ENCODE measurements around the gene EIPR1.

The EIPR1 gene

DNA sequence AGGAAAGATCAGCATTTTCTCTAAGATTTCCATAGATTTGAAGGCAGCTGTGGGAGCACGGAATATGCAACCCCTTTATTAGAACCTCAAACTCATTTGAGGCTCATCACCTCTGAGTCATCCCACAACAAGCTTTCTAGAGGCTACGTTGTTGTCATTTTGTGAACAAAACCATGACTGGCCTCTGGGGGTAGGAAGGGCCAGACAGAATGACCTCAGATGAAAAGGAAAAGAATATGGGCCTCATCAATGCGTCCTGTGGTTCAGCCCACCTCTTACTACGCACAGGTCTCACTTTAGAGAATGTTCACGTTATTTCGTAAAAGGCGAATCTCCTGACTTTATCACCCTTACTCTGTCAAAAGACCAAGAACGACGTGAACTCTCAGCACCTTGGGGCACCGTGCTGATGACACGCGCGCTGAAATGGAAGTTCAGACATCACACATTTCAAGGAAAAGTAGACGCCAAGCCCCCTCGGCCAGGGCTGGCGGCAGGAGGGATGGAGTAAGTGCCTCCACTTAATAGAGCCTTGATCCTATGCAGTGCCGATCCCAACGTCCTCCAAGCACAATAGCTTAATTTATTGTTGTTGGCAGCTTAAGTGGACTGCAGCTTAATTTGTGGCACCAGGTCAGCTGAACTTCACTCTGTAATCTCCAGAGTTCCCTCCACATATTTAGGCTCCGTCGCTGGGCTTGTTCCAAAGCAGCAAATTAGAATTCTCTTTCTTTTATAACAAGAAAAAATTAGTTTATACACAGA lies 208.3 kb downstream of the EIPR1 start:
- DNase-seq (ENCODE audit: low read depth), result no peak
- TF ChIP-seq, protein P1, sequence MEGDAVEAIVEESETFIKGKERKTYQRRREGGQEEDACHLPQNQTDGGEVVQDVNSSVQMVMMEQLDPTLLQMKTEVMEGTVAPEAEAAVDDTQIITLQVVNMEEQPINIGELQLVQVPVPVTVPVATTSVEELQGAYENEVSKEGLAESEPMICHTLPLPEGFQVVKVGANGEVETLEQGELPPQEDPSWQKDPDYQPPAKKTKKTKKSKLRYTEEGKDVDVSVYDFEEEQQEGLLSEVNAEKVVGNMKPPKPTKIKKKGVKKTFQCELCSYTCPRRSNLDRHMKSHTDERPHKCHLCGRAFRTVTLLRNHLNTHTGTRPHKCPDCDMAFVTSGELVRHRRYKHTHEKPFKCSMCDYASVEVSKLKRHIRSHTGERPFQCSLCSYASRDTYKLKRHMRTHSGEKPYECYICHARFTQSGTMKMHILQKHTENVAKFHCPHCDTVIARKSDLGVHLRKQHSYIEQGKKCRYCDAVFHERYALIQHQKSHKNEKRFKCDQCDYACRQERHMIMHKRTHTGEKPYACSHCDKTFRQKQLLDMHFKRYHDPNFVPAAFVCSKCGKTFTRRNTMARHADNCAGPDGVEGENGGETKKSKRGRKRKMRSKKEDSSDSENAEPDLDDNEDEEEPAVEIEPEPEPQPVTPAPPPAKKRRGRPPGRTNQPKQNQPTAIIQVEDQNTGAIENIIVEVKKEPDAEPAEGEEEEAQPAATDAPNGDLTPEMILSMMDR (IDR thresholded peaks at IDR 0.05; ENCODE audit: control insufficient read depth, extremely low read depth, insufficient read depth), result no peak
- no peak overlapping the region for H3K4me3 ChIP-seq (ENCODE audit: low read depth, low read length)

DNA sequence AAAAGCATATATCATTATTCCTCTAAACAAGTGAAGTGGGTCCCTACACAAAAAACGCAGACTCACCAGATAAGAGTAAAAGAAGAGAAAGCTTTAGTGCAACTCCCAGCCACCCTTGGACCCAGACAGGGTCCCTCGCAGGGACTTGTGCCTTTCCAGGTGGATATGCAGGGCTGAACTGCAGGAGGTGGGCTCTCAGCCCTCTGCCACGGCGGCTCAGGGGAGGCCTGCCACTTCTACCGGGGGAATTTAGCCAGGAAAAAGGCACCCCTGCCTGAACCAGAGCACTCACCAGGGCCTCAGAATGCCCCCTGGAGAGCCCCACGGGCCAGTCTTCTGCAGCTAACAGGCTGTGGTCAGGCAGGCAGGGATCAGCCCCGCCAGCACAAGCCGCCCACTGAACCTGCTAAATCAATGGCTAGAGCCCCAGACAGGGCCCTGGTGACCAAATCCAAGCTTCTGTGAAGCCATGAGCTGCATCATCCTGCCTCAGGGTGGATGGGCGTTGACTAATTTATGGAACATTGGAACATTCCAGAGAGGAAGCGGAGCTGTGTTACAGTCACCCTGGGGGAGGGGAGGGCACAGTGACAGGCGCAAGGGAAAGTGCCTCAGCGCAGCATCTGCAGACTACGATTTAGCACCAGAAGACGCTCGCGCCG lies 209.3 kb downstream of the EIPR1 start:
- TF ChIP-seq, protein P1 (IDR thresholded peaks at IDR 0.05; ENCODE audit: control insufficient read depth, extremely low read depth, insufficient read depth), result no peak
- no peak overlapping the region for H3K4me3 ChIP-seq (ENCODE audit: low read depth, low read length)
- no peak for DNase-seq (ENCODE audit: low read depth)

DNA sequence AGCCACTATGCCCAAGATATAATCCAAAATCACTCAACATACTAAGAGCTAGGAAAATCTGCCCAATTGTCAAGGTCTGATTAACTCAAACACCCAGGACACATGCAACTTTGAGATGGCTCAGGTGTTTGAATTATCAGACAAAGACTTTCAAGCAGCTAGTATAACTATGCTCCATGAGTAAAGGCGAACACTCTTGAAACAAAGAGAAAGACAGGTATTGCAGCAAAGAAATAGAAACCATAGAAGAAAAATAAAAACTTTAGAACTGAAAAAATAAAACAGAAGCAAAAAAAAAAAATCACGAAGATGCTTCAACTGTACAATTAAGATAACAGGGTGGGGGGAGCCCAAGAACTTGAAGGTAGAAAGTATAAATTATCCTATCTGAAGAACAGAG lies 214.2 kb downstream of the EIPR1 start:
- no peak overlapping the region for H3K4me3 ChIP-seq (ENCODE audit: low read depth, low read length)
- TF ChIP-seq, protein P1 (IDR thresholded peaks at IDR 0.05; ENCODE audit: control insufficient read depth, extremely low read depth, insufficient read depth), result no peak
- no peak for DNase-seq (ENCODE audit: low read depth)

DNA sequence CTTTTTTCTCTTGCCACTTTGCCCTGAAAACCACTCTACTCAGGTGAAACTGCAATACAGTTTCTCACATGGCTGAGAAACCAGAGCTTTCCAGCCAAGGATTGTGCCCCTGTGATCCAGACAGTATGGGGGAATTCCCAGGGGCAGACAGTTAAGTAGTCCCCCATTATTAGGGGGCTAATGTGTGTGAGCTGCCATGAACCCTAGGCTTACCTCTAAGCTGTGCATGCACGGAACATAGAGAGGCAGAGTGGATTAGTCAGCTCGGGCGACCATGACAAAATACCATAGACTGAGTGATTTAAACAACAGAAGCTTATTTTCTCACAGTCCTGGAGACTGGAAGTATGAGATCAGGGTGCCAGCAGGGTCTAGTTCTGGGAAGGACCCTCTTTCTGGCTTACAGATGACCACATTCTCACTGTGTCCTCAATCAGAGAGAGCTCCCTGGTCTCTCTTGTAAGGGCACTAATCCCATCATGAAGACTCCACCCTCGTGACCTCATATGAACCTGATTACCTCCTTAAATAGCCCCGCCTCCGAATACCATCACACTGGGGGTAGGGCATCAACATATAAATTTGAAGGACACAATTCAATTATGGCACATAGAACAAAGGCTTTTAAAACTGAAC lies 215.1 kb downstream of the EIPR1 start:
- no peak overlapping the region for H3K4me3 ChIP-seq (ENCODE audit: low read depth, low read length)
- DNase-seq (ENCODE audit: low read depth), result no peak
- TF ChIP-seq, protein P1 (IDR thresholded peaks at IDR 0.05; ENCODE audit: control insufficient read depth, extremely low read depth, insufficient read depth), result no peak

DNA sequence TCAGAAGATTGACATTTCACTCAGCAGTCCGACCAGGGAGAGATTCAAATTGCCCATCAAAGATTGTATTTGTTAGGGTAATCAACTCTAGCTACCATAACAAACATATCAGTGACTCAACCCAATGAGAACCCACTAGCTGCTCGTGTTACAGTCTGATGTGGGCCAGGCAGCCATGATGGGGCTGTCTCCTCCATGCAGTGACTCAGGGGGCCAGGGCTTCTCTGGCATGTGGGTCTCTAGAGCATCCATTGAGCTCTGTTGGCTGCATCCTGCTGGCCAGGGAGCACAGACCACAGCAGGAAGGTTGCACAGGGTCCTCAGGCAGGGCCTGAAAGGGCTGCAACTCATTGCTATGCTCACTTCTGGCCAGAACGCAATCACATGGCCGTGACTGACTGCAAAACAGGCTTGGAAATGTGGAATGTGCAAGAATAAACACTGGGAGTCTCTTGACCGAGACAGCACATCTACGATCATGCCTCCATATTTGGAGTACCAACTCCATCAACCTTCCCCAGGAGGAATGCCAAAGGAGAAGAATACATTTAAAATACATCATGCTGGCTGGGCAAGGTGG lies 216.8 kb downstream of the EIPR1 start:
- TF ChIP-seq, protein P1 (IDR thresholded peaks at IDR 0.05; ENCODE audit: control insufficient read depth, extremely low read depth, insufficient read depth), result no peak
- H3K4me3 ChIP-seq (ENCODE audit: low read depth, low read length), result no peak overlapping the region
- no peak for DNase-seq (ENCODE audit: low read depth)

DNA sequence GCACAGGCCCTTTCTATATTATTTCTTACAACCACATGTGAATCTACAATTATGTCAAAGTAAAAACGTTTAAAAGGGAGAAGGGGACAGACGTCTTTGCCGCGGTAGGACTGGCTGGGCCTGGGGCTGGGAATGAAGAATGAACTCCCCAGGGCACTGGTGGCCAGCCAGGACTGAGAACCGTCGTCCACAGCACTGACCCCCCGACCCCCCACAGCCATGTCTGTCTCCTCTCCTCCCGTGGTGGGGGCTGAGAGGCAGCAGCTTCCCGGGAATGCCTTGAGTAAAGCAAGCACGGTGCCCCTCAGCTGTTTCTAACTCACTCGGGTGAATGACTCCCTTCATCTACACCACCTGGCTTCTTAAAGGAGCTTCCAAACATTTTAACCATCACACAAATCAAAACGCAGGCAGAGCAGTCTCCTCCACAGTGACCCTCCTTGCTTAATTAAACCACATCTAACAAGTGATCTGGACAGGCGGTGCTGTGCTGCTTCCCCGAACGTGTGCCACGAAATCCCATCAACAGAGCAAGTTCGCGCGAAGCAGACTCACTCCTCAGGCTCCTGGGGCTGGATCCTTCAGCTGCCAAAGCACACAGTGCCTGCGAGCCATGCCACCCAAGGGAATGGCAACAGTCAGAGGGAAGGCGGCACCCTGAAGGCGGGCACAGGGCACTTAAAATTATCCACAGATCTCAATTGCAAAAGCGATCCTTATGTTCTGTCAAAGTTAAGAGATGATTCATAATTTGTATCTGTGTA lies 217.7 kb downstream of the EIPR1 start:
- H3K4me3 ChIP-seq (ENCODE audit: low read depth, low read length), result no peak overlapping the region
- TF ChIP-seq, protein P1 (IDR thresholded peaks at IDR 0.05; ENCODE audit: control insufficient read depth, extremely low read depth, insufficient read depth), result no peak
- DNase-seq (ENCODE audit: low read depth), result no peak

Measured in LNCaP clone FGC (cell line).